ENCODE results near the gene ADGRB3. TPM values are rescaled to one million over a fixed set of nuclear protein-coding genes. Genes with fewer than 3 reads are reported as not detected.

The ADGRB3 gene
- total RNA-seq, 1 donor from 2014 or later: 0.92 TPM

DNA sequence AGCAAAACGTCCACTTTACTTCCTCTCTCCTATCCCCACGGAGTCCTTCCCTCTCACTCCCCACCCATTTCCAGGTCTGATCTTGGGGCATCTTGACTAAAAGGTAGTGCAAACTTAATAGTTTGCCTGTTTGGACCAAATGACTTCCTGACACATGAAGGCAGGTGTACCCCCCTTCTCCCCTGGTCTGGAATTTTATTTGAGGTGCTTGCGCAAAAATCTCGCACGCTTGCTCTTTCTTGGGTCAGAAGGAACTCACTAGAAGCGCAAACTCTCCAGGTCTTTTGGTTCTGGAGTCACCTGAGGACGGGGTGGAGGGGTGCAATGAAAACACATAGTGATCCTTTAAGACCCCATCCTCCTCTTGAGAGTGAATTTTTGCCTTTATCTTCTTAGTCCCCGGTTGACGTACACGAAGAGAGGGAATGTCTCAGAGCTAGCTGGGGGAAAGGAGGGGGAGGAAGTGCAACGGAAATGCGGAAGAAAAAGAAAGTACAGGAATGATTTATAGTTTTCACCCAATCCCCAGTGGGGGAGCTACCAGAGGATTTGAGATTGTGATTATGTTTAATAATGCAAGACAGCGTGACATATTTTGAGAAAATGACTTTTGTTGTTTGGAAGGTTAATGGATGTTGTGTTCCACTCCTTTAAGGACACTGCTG lies 4.9 kb downstream of the ADGRB3 start:
- TF ChIP-seq, protein P1, sequence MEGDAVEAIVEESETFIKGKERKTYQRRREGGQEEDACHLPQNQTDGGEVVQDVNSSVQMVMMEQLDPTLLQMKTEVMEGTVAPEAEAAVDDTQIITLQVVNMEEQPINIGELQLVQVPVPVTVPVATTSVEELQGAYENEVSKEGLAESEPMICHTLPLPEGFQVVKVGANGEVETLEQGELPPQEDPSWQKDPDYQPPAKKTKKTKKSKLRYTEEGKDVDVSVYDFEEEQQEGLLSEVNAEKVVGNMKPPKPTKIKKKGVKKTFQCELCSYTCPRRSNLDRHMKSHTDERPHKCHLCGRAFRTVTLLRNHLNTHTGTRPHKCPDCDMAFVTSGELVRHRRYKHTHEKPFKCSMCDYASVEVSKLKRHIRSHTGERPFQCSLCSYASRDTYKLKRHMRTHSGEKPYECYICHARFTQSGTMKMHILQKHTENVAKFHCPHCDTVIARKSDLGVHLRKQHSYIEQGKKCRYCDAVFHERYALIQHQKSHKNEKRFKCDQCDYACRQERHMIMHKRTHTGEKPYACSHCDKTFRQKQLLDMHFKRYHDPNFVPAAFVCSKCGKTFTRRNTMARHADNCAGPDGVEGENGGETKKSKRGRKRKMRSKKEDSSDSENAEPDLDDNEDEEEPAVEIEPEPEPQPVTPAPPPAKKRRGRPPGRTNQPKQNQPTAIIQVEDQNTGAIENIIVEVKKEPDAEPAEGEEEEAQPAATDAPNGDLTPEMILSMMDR (IDR thresholded peaks at IDR 0.05; ENCODE audit: insufficient read depth, low read length, poor library complexity, severe bottlenecking): no peak
- Histone ChIP-seq H3K4me3 (ENCODE audit: low read depth, low read length) (peak overlapping the region; percentile 26), H3K27me3 (ENCODE audit: control insufficient read depth, insufficient read depth, low read length) (peaks cover 5% of the 10 kb centered on the region), H3K36me3 (ENCODE audit: control insufficient read depth, insufficient read depth, low read length) (no peaks in the 10 kb centered on the region)
- no peak for DNase-seq (ENCODE audit: low read depth)

DNA sequence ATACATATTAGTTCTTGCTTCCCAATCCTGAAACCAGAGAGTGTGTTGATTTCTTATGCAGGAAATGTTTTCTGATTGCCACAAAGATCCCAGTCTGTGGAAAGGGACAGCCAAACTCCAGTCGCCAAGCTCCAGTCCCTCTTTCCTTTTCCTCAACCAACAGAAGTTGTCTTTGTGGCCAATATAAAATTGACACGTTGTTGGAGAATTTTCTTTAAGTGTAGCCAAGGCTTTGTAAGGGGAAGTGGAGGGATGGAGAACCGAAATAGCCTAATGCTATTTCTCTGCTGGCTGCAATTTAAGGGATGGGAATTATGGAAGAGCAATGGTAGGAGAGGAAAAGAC lies 5.4 kb downstream of the ADGRB3 start:
- TF ChIP-seq, protein P1 (IDR thresholded peaks at IDR 0.05; ENCODE audit: insufficient read depth, low read length, poor library complexity, severe bottlenecking): no peak
- no peak for DNase-seq (ENCODE audit: low read depth)
- Histone ChIP-seq H3K36me3 (ENCODE audit: control insufficient read depth, insufficient read depth, low read length) (no peaks in the 10 kb centered on the region), H3K27me3 (ENCODE audit: control insufficient read depth, insufficient read depth, low read length) (peaks cover 5% of the 10 kb centered on the region), H3K4me3 (ENCODE audit: low read depth, low read length) (peak overlapping the region; percentile 26)

DNA sequence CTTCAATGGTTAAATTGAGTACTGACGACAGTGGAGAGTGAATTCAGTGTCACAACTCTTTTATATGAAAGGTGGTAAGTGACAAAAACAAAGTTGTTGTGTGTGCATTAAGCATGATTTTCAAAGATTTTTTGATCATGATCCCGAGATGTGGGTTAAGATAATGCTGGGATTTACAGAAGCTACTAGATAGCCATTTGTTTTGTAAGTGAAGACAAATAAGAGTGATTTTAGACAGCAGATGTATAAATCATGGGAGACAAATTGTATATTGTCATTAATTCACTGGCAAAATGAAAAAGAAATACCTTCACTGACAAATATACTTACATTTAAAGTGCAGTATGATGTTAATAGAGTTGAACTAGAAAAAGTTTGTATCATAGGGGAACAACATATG lies 6.1 kb downstream of the ADGRB3 start:
- TF ChIP-seq, protein P1 (IDR thresholded peaks at IDR 0.05; ENCODE audit: insufficient read depth, low read length, poor library complexity, severe bottlenecking): no peak
- Histone ChIP-seq H3K4me3 (ENCODE audit: low read depth, low read length) (no peak overlapping the region), H3K27me3 (ENCODE audit: control insufficient read depth, insufficient read depth, low read length) (peaks cover 3% of the 10 kb centered on the region), H3K36me3 (ENCODE audit: control insufficient read depth, insufficient read depth, low read length) (no peaks in the 10 kb centered on the region)
- DNase-seq (ENCODE audit: low read depth): no peak

DNA sequence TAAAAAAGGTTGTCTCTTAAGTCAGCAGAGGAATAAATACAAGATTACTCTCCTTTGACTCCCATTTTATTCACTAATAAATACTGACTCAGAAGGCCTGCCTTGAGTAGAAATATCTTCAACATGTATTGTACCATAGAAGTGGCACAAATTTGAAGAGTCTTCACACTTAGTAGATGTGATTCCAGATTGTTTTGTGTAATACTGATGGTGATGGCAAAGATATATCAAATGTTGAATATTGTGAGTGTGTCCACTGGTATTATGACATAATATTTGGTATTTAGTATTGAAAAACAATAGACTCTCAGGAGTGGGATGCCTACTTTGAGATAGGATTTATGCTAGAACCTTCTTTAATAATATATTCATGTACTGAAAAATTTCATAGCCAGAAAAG lies 7.0 kb downstream of the ADGRB3 start:
- Histone ChIP-seq H3K27me3 (ENCODE audit: control insufficient read depth, insufficient read depth, low read length) (peaks cover 2% of the 10 kb centered on the region), H3K4me3 (ENCODE audit: low read depth, low read length) (no peak overlapping the region), H3K36me3 (ENCODE audit: control insufficient read depth, insufficient read depth, low read length) (no peaks in the 10 kb centered on the region)
- DNase-seq (ENCODE audit: low read depth): no peak
- TF ChIP-seq, protein P1 (IDR thresholded peaks at IDR 0.05; ENCODE audit: insufficient read depth, low read length, poor library complexity, severe bottlenecking): no peak

DNA sequence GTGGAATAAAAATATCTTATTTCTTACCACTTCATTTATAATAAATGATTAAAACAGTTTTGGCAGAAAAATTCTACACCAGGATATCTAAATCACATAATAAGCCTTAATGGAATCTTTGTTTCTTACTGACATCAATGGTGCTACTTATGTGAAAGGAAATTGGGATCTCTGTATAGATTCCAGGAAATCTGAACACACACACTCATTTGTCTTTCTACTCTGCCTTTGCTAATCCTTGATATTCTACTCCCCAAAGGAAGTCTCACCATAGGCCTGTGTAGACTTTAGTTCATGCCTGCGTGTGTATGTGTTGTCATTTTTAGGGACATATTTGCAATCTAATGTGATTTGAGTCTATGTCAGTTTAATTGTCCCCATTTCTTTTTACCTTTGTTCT lies 7.9 kb downstream of the ADGRB3 start:
- no peak for DNase-seq (ENCODE audit: low read depth)
- H3K36me3 ChIP-seq (ENCODE audit: control insufficient read depth, insufficient read depth, low read length): no peaks in the 10 kb centered on the region
- no peak overlapping the region for H3K4me3 ChIP-seq (ENCODE audit: low read depth, low read length)
- TF ChIP-seq, protein P1 (IDR thresholded peaks at IDR 0.05; ENCODE audit: insufficient read depth, low read length, poor library complexity, severe bottlenecking): no peak
- no peaks in the 10 kb centered on the region for H3K27me3 ChIP-seq (ENCODE audit: control insufficient read depth, insufficient read depth, low read length)

DNA sequence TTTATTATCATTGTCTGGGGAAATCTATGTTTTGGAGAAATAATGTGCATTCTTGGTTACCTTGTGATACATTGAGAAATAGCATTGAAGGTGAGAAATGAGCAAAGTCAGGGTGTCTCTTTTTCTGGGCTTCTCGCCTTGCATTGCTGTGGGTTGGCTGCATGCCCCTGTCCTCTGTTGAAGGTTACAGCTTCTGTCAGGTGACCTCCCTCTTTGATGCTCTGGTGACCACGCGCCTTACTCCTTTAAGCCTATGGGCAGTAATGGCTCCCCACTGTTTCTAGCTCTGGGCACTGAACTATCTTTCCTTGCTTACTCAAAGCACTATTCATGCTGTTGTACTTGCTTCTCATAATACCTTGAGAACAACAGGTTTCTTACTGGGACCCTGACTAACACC lies 14.6 kb downstream of the ADGRB3 start:
- TF ChIP-seq, protein P1 (IDR thresholded peaks at IDR 0.05; ENCODE audit: insufficient read depth, low read length, poor library complexity, severe bottlenecking): no peak
- no peak overlapping the region for H3K4me3 ChIP-seq (ENCODE audit: low read depth, low read length)
- no peaks in the 10 kb centered on the region for H3K27me3 ChIP-seq (ENCODE audit: control insufficient read depth, insufficient read depth, low read length)
- no peak for DNase-seq (ENCODE audit: low read depth)
- H3K36me3 ChIP-seq (ENCODE audit: control insufficient read depth, insufficient read depth, low read length): no peaks in the 10 kb centered on the region

Measured in kidney epithelial cell (primary cell).